Osteoblast (primary cell): ENCODE data around the gene HIPK4. TPM values are rescaled to one million over a fixed set of nuclear protein-coding genes. Genes with fewer than 3 reads are reported as not detected.

ENCODE experiments used
- DNase-seq: peaks from one replicate; pipeline ENCODE4 v3.0.0; 2011; ENCODE audit warnings: low spot score, mixed read lengths; ENCODE audit not compliant: insufficient read length; ENCODE audit errors: missing footprints
- H2AFZ ChIP-seq: 2 replicates; pipeline ENCODE4 v1.6.0; 2011; ENCODE audit warnings: mild to moderate bottlenecking, low read length
- H3K27ac ChIP-seq: 2 replicates; pipeline ENCODE4 v1.5.1; 2011; ENCODE audit warnings: mild to moderate bottlenecking, low read depth, low read length, moderate library complexity
- H3K27me3 ChIP-seq: 2 replicates; pipeline ENCODE4 v1.6.0; 2012; ENCODE audit warnings: mild to moderate bottlenecking, control low read depth, inconsistent platforms, low read length, moderate library complexity; ENCODE audit not compliant: insufficient read depth
- H3K36me3 ChIP-seq: 2 replicates; pipeline ENCODE4 v1.5.1; 2011; ENCODE audit warnings: mild to moderate bottlenecking, low read length, control low read depth, moderate library complexity; ENCODE audit not compliant: insufficient read depth
- H3K4me1 ChIP-seq: 2 replicates; pipeline ENCODE4 v1.5.1; 2011; ENCODE audit warnings: mild to moderate bottlenecking, low read length, control low read depth, moderate library complexity; ENCODE audit not compliant: insufficient read depth
- H3K4me2 ChIP-seq: 2 replicates; pipeline ENCODE4 v1.6.0; 2011; ENCODE audit warnings: mild to moderate bottlenecking, low read length; ENCODE audit not compliant: insufficient read depth
- H3K4me3 ChIP-seq: fragments of 200-600 bp; sonication (generic); 3 replicates; pipeline ENCODE4 v1.5.1; 2012; ENCODE audit warnings: mild to moderate bottlenecking, low read length, inconsistent platforms; ENCODE audit not compliant: insufficient read depth
- H3K79me2 ChIP-seq: 2 replicates; pipeline ENCODE4 v1.6.0; 2012; ENCODE audit warnings: mild to moderate bottlenecking, low read length, control low read depth, inconsistent platforms; ENCODE audit not compliant: insufficient read depth
- H3K9me3 ChIP-seq: 2 replicates; pipeline ENCODE4 v1.5.1; 2011; ENCODE audit warnings: low read depth, low read length, control low read depth
- H4K20me1 ChIP-seq: 2 replicates; pipeline ENCODE4 v1.6.0; 2012; ENCODE audit warnings: mild to moderate bottlenecking, low read length, control low read depth; ENCODE audit not compliant: insufficient read depth
- CTCF ChIP-seq: IDR thresholded peaks from 2 replicates; pipeline ENCODE4 v1.5.1; 2011; ENCODE audit warnings: mild to moderate bottlenecking, low read depth, low read length, moderate library complexity; ENCODE audit errors: extremely low read depth
- total RNA-seq: library from RNA; depleted of rRNA; stranded (reverse); fragments of >200 nt; gene quantifications from 2 replicates; pipeline ENCODE4 v1.2.3, GENCODE V29; 2012

Gene HIPK4
- total RNA-seq, 1 donor = 0.36 TPM

GRCh38 chr19:40389404-40390083 lies 437 bp downstream of the HIPK4 start:
- no peaks in the 10 kb centered on the region for H3K36me3 ChIP-seq
- DNase-seq = peak; percentile 73
- no peaks in the 10 kb centered on the region for H3K79me2 ChIP-seq
- no peak for TF ChIP-seq CTCF
- H2AFZ ChIP-seq = no peak overlapping the region
- no peak overlapping the region for H3K4me2 ChIP-seq
- no peaks in the 10 kb centered on the region for H3K9me3 ChIP-seq
- no peak overlapping the region for H3K4me3 ChIP-seq
- H3K4me1 ChIP-seq = no peaks in the 10 kb centered on the region
- H3K27me3 ChIP-seq = no peaks in the 10 kb centered on the region
- H3K27ac ChIP-seq = no peak overlapping the region
- H4K20me1 ChIP-seq = no peaks in the 10 kb centered on the region

GRCh38 chr19:40388481-40388880 lies 1.5 kb downstream of the HIPK4 start:
- Histone ChIP-seq H2AFZ (no peak overlapping the region), H3K9me3 (no peaks in the 10 kb centered on the region), H3K4me1 (no peaks in the 10 kb centered on the region), H3K27ac (no peak overlapping the region), H3K4me2 (no peak overlapping the region), H3K36me3 (no peaks in the 10 kb centered on the region), H4K20me1 (no peaks in the 10 kb centered on the region), H3K27me3 (no peaks in the 10 kb centered on the region), H3K4me3 (no peak overlapping the region), H3K79me2 (no peaks in the 10 kb centered on the region)
- TF ChIP-seq CTCF = no peak
- DNase-seq = no peak

GRCh38 chr19:40387155-40387554 lies 2.8 kb downstream of the HIPK4 start:
- Histone ChIP-seq H3K79me2 (no peaks in the 10 kb centered on the region), H3K27ac (no peak overlapping the region), H3K9me3 (no peaks in the 10 kb centered on the region), H4K20me1 (no peaks in the 10 kb centered on the region), H3K4me2 (no peak overlapping the region), H3K27me3 (no peaks in the 10 kb centered on the region), H2AFZ (no peak overlapping the region), H3K4me1 (no peaks in the 10 kb centered on the region), H3K4me3 (no peak overlapping the region), H3K36me3 (no peaks in the 10 kb centered on the region)
- TF ChIP-seq CTCF = no peak
- DNase-seq = peak; percentile 77

GRCh38 chr19:40383668-40384248 lies 6.2 kb downstream of the HIPK4 start:
- DNase-seq = peak; percentile 55
- Histone ChIP-seq H3K36me3 (no peaks in the 10 kb centered on the region), H3K4me3 (no peak overlapping the region), H4K20me1 (no peaks in the 10 kb centered on the region), H3K27me3 (no peaks in the 10 kb centered on the region), H3K9me3 (no peaks in the 10 kb centered on the region), H3K4me2 (no peak overlapping the region), H3K79me2 (no peaks in the 10 kb centered on the region), H2AFZ (no peak overlapping the region), H3K4me1 (no peaks in the 10 kb centered on the region), H3K27ac (no peak overlapping the region)
- no peak for TF ChIP-seq CTCF
